A549 (cell line): Measurements from ENCODE around the gene TPRN. TPM values are rescaled to one million over a fixed set of nuclear protein-coding genes. Genes with fewer than 3 reads are reported as not detected.

ENCODE experiments used
- polyA plus RNA-seq, 4 experiments: library from polyadenylated mRNA; depleted of rRNA in 3 of 4; stranded (reverse); fragments of >200 nt; fragmentation: RNase III in 1 of 4; extraction: RNeasy Plus Mini Kit Qiagen cat#74134 plus additional on column Dnase treatment in 1 of 4; gene quantifications; 2 replicates in 3 of 4; 3 replicates in 1 of 4; pipeline ENCODE4 v1.2.3, GENCODE V29; 2011 to 2017
- small RNA-seq, 6 experiments: library from RNA; depleted of rRNA; stranded (forward); fragments of <200 nt; gene quantifications; one replicate each; pipeline ENCODE3, GENCODE V24; 2012

Gene TPRN
- polyA plus RNA-seq, 2 of the 4 experiments (the other 2 are of a cell fraction), result 2.1 to 6.5 TPM

Small RNAs within 50 kb of the gene (small RNA-seq; reads per million reads assigned to genes)
- gene MIR3621, result 0 reads per million in 6 experiments

Other genes starting within 250 kb of the TPRN start
Only the 30 nearest of the 32 such genes appear.
- gene PTGDS, start 223.2 kb downstream of the TPRN start, polyA plus RNA-seq (2011; rRNA removed), result 0.31 and 0.33 TPM in 2 replicates
- gene PTGDS, start 223.2 kb downstream of the TPRN start, polyA plus RNA-seq (2017; fragmentation: RNase III; extraction: RNeasy Plus Mini Kit Qiagen cat#74134 plus additional on column Dnase treatment), result 0.18 to 0.34 TPM (median 0.26 TPM) in 3 replicates
- 0.04 and 0.19 TPM in 2 replicates for gene LCNL1, start 217.7 kb downstream of the TPRN start, polyA plus RNA-seq (2011; rRNA removed)
- 0.05 to 0.08 TPM (median 0.08 TPM) in 3 replicates for gene LCNL1, start 217.7 kb downstream of the TPRN start, polyA plus RNA-seq (2017; fragmentation: RNase III; extraction: RNeasy Plus Mini Kit Qiagen cat#74134 plus additional on column Dnase treatment)
- 12.6 and 15.6 TPM in 2 replicates for gene PAXX, start 208.3 kb downstream of the TPRN start, polyA plus RNA-seq (2011; rRNA removed)
- gene PAXX, start 208.3 kb downstream of the TPRN start, polyA plus RNA-seq (2017; fragmentation: RNase III; extraction: RNeasy Plus Mini Kit Qiagen cat#74134 plus additional on column Dnase treatment), result 50.7 to 57.0 TPM (median 53.2 TPM) in 3 replicates
- gene CLIC3, start 204.2 kb downstream of the TPRN start, polyA plus RNA-seq (2011; rRNA removed), result 0.33 and 0.61 TPM in 2 replicates
- 5.1 to 6.6 TPM (median 6.4 TPM) in 3 replicates for gene CLIC3, start 204.2 kb downstream of the TPRN start, polyA plus RNA-seq (2017; fragmentation: RNase III; extraction: RNeasy Plus Mini Kit Qiagen cat#74134 plus additional on column Dnase treatment)
- 8.3 and 10.1 TPM in 2 replicates for gene ABCA2, start 172.5 kb downstream of the TPRN start, polyA plus RNA-seq (2011; rRNA removed)
- 23.0 to 25.6 TPM (median 24.7 TPM) in 3 replicates for gene ABCA2, start 172.5 kb downstream of the TPRN start, polyA plus RNA-seq (2017; fragmentation: RNase III; extraction: RNeasy Plus Mini Kit Qiagen cat#74134 plus additional on column Dnase treatment)
- not detected in 2 replicates for gene FUT7, start 168.7 kb downstream of the TPRN start, polyA plus RNA-seq (2011; rRNA removed)
- gene FUT7, start 168.7 kb downstream of the TPRN start, polyA plus RNA-seq (2017; fragmentation: RNase III; extraction: RNeasy Plus Mini Kit Qiagen cat#74134 plus additional on column Dnase treatment), result 0.07 TPM in 1 of 3 replicates, not detected in the others
- gene NPDC1, start 154.6 kb downstream of the TPRN start, polyA plus RNA-seq (2011; rRNA removed), result 12.7 and 13.0 TPM in 2 replicates
- gene NPDC1, start 154.6 kb downstream of the TPRN start, polyA plus RNA-seq (2017; fragmentation: RNase III; extraction: RNeasy Plus Mini Kit Qiagen cat#74134 plus additional on column Dnase treatment), result 33.2 to 40.6 TPM (median 40.2 TPM) in 3 replicates
- gene ENTPD2, start 146.7 kb downstream of the TPRN start, polyA plus RNA-seq (2011; rRNA removed), result 0.75 and 2.3 TPM in 2 replicates
- 0.71 to 1.2 TPM (median 1.1 TPM) in 3 replicates for gene ENTPD2, start 146.7 kb downstream of the TPRN start, polyA plus RNA-seq (2017; fragmentation: RNase III; extraction: RNeasy Plus Mini Kit Qiagen cat#74134 plus additional on column Dnase treatment)
- gene SAPCD2, start 130.2 kb downstream of the TPRN start, polyA plus RNA-seq (2011; rRNA removed), result 6.5 and 6.9 TPM in 2 replicates
- gene SAPCD2, start 130.2 kb downstream of the TPRN start, polyA plus RNA-seq (2017; fragmentation: RNase III; extraction: RNeasy Plus Mini Kit Qiagen cat#74134 plus additional on column Dnase treatment), result 13.1 to 16.4 TPM (median 14.6 TPM) in 3 replicates
- 1.2 and 1.9 TPM in 2 replicates for gene UAP1L1, start 123.2 kb downstream of the TPRN start, polyA plus RNA-seq (2011; rRNA removed)
- 4.8 to 7.8 TPM (median 6.0 TPM) in 3 replicates for gene UAP1L1, start 123.2 kb downstream of the TPRN start, polyA plus RNA-seq (2017; fragmentation: RNase III; extraction: RNeasy Plus Mini Kit Qiagen cat#74134 plus additional on column Dnase treatment)
- 31.7 and 47.8 TPM in 2 replicates for gene MAN1B1, start 113.8 kb downstream of the TPRN start, polyA plus RNA-seq (2011; rRNA removed)
- gene MAN1B1, start 113.8 kb downstream of the TPRN start, polyA plus RNA-seq (2017; fragmentation: RNase III; extraction: RNeasy Plus Mini Kit Qiagen cat#74134 plus additional on column Dnase treatment), result 45.1 to 48.6 TPM (median 47.0 TPM) in 3 replicates
- 27.6 and 36.0 TPM in 2 replicates for gene DPP7, start 86.0 kb downstream of the TPRN start, polyA plus RNA-seq (2011; rRNA removed)
- gene DPP7, start 86.0 kb downstream of the TPRN start, polyA plus RNA-seq (2017; fragmentation: RNase III; extraction: RNeasy Plus Mini Kit Qiagen cat#74134 plus additional on column Dnase treatment), result 61.3 to 71.8 TPM (median 68.5 TPM) in 3 replicates
- gene GRIN1, start 61.6 kb downstream of the TPRN start, polyA plus RNA-seq (2011; rRNA removed), result 0.11 and 0.13 TPM in 2 replicates
- gene GRIN1, start 61.6 kb downstream of the TPRN start, polyA plus RNA-seq (2017; fragmentation: RNase III; extraction: RNeasy Plus Mini Kit Qiagen cat#74134 plus additional on column Dnase treatment), result 0.30 to 0.51 TPM (median 0.45 TPM) in 3 replicates
- 0.08 and 0.09 TPM in 2 replicates for gene LRRC26, start 30.7 kb downstream of the TPRN start, polyA plus RNA-seq (2011; rRNA removed)
- gene LRRC26, start 30.7 kb downstream of the TPRN start, polyA plus RNA-seq (2017; fragmentation: RNase III; extraction: RNeasy Plus Mini Kit Qiagen cat#74134 plus additional on column Dnase treatment), result 0.80 to 1.2 TPM (median 1.0 TPM) in 3 replicates
- gene TMEM210, start 28.7 kb downstream of the TPRN start, polyA plus RNA-seq (2011; rRNA removed), result not detected in 2 replicates
- gene TMEM210, start 28.7 kb downstream of the TPRN start, polyA plus RNA-seq (2017; fragmentation: RNase III; extraction: RNeasy Plus Mini Kit Qiagen cat#74134 plus additional on column Dnase treatment), result not detected in 3 replicates
- 17.5 and 22.3 TPM in 2 replicates for gene ANAPC2, start 12.2 kb downstream of the TPRN start, polyA plus RNA-seq (2011; rRNA removed)
- gene ANAPC2, start 12.2 kb downstream of the TPRN start, polyA plus RNA-seq (2017; fragmentation: RNase III; extraction: RNeasy Plus Mini Kit Qiagen cat#74134 plus additional on column Dnase treatment), result 35.4 to 40.7 TPM (median 39.9 TPM) in 3 replicates
- 52.6 and 54.1 TPM in 2 replicates for gene SSNA1, start 12.1 kb downstream of the TPRN start, polyA plus RNA-seq (2011; rRNA removed)
- 89.2 to 102 TPM (median 102 TPM) in 3 replicates for gene SSNA1, start 12.1 kb downstream of the TPRN start, polyA plus RNA-seq (2017; fragmentation: RNase III; extraction: RNeasy Plus Mini Kit Qiagen cat#74134 plus additional on column Dnase treatment)
- gene TMEM203, start 4.9 kb upstream of the TPRN start, polyA plus RNA-seq (2011; rRNA removed), result 47.3 and 51.8 TPM in 2 replicates
- 29.2 to 31.0 TPM (median 31.0 TPM) in 3 replicates for gene TMEM203, start 4.9 kb upstream of the TPRN start, polyA plus RNA-seq (2017; fragmentation: RNase III; extraction: RNeasy Plus Mini Kit Qiagen cat#74134 plus additional on column Dnase treatment)
- gene NDOR1, start 5.0 kb upstream of the TPRN start, polyA plus RNA-seq (2011; rRNA removed), result 5.6 and 6.4 TPM in 2 replicates
- gene NDOR1, start 5.0 kb upstream of the TPRN start, polyA plus RNA-seq (2017; fragmentation: RNase III; extraction: RNeasy Plus Mini Kit Qiagen cat#74134 plus additional on column Dnase treatment), result 17.9 to 19.5 TPM (median 17.9 TPM) in 3 replicates
- gene RNF208, start 21.5 kb upstream of the TPRN start, polyA plus RNA-seq (2011; rRNA removed), result 0.06 and 0.29 TPM in 2 replicates
- gene RNF208, start 21.5 kb upstream of the TPRN start, polyA plus RNA-seq (2017; fragmentation: RNase III; extraction: RNeasy Plus Mini Kit Qiagen cat#74134 plus additional on column Dnase treatment), result 1.0 to 1.7 TPM (median 1.7 TPM) in 3 replicates
- 0.30 and 0.32 TPM in 2 replicates for gene CYSRT1, start 24.4 kb upstream of the TPRN start, polyA plus RNA-seq (2011; rRNA removed)
- 0.81 to 1.0 TPM (median 0.87 TPM) in 3 replicates for gene CYSRT1, start 24.4 kb upstream of the TPRN start, polyA plus RNA-seq (2017; fragmentation: RNase III; extraction: RNeasy Plus Mini Kit Qiagen cat#74134 plus additional on column Dnase treatment)
- gene RNF224, start 26.8 kb upstream of the TPRN start, polyA plus RNA-seq (2011; rRNA removed), result not detected in 2 replicates
- gene RNF224, start 26.8 kb upstream of the TPRN start, polyA plus RNA-seq (2017; fragmentation: RNase III; extraction: RNeasy Plus Mini Kit Qiagen cat#74134 plus additional on column Dnase treatment), result 0.04 to 0.07 TPM (median 0.07 TPM) in 3 replicates
- gene SLC34A3, start 30.2 kb upstream of the TPRN start, polyA plus RNA-seq (2011; rRNA removed), result not detected in 2 replicates
- gene SLC34A3, start 30.2 kb upstream of the TPRN start, polyA plus RNA-seq (2017; fragmentation: RNase III; extraction: RNeasy Plus Mini Kit Qiagen cat#74134 plus additional on column Dnase treatment), result 0.04 to 0.05 TPM (median 0.05 TPM) in 3 replicates
- 256 and 268 TPM in 2 replicates for gene TUBB4B, start 40.5 kb upstream of the TPRN start, polyA plus RNA-seq (2011; rRNA removed)
- 646 to 795 TPM (median 671 TPM) in 3 replicates for gene TUBB4B, start 40.5 kb upstream of the TPRN start, polyA plus RNA-seq (2017; fragmentation: RNase III; extraction: RNeasy Plus Mini Kit Qiagen cat#74134 plus additional on column Dnase treatment)
- not detected in 2 replicates for gene STPG3, start 50.5 kb upstream of the TPRN start, polyA plus RNA-seq (2011; rRNA removed)
- not detected in 3 replicates for gene STPG3, start 50.5 kb upstream of the TPRN start, polyA plus RNA-seq (2017; fragmentation: RNase III; extraction: RNeasy Plus Mini Kit Qiagen cat#74134 plus additional on column Dnase treatment)
- gene NELFB, start 54.6 kb upstream of the TPRN start, polyA plus RNA-seq (2011; rRNA removed), result 31.8 and 33.8 TPM in 2 replicates
- 44.4 to 46.3 TPM (median 45.3 TPM) in 3 replicates for gene NELFB, start 54.6 kb upstream of the TPRN start, polyA plus RNA-seq (2017; fragmentation: RNase III; extraction: RNeasy Plus Mini Kit Qiagen cat#74134 plus additional on column Dnase treatment)
- 8.7 and 9.8 TPM in 2 replicates for gene TOR4A, start 77.0 kb upstream of the TPRN start, polyA plus RNA-seq (2011; rRNA removed)
- gene TOR4A, start 77.0 kb upstream of the TPRN start, polyA plus RNA-seq (2017; fragmentation: RNase III; extraction: RNeasy Plus Mini Kit Qiagen cat#74134 plus additional on column Dnase treatment), result 15.6 to 18.6 TPM (median 17.5 TPM) in 3 replicates
- gene NRARP, start 101.5 kb upstream of the TPRN start, polyA plus RNA-seq (2011; rRNA removed), result 3.2 and 5.1 TPM in 2 replicates
- gene NRARP, start 101.5 kb upstream of the TPRN start, polyA plus RNA-seq (2017; fragmentation: RNase III; extraction: RNeasy Plus Mini Kit Qiagen cat#74134 plus additional on column Dnase treatment), result 1.3 to 1.4 TPM (median 1.3 TPM) in 3 replicates
- 3.3 and 3.4 TPM in 2 replicates for gene EXD3, start 222.4 kb upstream of the TPRN start, polyA plus RNA-seq (2011; rRNA removed)
- 4.0 to 5.4 TPM (median 4.5 TPM) in 3 replicates for gene EXD3, start 222.4 kb upstream of the TPRN start, polyA plus RNA-seq (2017; fragmentation: RNase III; extraction: RNeasy Plus Mini Kit Qiagen cat#74134 plus additional on column Dnase treatment)
- 0.44 and 0.58 TPM in 2 replicates for gene NOXA1, start 222.7 kb upstream of the TPRN start, polyA plus RNA-seq (2011; rRNA removed)
- 1.1 to 1.9 TPM (median 1.5 TPM) in 3 replicates for gene NOXA1, start 222.7 kb upstream of the TPRN start, polyA plus RNA-seq (2017; fragmentation: RNase III; extraction: RNeasy Plus Mini Kit Qiagen cat#74134 plus additional on column Dnase treatment)